ENCODE data around the gene RAB11FIP3. TPM values are rescaled to one million over a fixed set of nuclear protein-coding genes. Genes with fewer than 3 reads are reported as not detected.
"Not testable (repeated sequence)": the region's sequence is repeated elsewhere in the genome, so short reads cannot be mapped to it uniquely, and the experiment has no call there.

The RAB11FIP3 gene
- total RNA-seq, 3 donors from 2014 or later, result 22.0 to 44.6 (median 24.5) TPM

DNA sequence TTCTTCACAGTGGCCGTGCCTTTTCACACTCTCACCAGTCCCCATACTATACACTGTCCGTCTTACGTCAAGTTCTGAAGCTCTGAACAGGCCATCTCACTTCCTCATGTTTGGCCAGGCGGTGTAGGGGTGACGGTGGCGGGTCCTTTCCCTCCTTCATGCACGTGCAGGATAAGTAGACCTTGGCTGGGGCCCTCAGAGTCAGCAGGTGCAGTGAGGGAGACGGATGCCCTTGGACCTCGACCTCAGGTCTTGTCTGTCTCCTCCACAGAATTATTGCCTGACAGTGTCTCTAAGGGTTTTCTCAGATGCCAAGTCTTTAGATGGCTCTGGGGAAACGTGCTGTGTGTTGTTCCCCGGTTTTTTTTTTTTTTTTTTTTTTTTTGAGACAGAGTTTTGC is 37.6 kb downstream of the RAB11FIP3 start:
- H3K4me3 ChIP-seq, result no peak overlapping the region
- TF ChIP-seq POLR2A (IDR thresholded peaks at IDR 0.05) (no peak), POLR2AphosphoS5 (IDR thresholded peaks at IDR 0.05) (no peak)
- TF ChIP-seq, protein P1, sequence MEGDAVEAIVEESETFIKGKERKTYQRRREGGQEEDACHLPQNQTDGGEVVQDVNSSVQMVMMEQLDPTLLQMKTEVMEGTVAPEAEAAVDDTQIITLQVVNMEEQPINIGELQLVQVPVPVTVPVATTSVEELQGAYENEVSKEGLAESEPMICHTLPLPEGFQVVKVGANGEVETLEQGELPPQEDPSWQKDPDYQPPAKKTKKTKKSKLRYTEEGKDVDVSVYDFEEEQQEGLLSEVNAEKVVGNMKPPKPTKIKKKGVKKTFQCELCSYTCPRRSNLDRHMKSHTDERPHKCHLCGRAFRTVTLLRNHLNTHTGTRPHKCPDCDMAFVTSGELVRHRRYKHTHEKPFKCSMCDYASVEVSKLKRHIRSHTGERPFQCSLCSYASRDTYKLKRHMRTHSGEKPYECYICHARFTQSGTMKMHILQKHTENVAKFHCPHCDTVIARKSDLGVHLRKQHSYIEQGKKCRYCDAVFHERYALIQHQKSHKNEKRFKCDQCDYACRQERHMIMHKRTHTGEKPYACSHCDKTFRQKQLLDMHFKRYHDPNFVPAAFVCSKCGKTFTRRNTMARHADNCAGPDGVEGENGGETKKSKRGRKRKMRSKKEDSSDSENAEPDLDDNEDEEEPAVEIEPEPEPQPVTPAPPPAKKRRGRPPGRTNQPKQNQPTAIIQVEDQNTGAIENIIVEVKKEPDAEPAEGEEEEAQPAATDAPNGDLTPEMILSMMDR (IDR thresholded peaks at IDR 0.05), result no peak
- intact Hi-C loops (cut with DNase I; ENCODE audit: low total_unique reads), result no loop called here
- H3K9me3 ChIP-seq, result no peaks in the 10 kb centered on the region
- DNase-seq (ENCODE audit: low spot score in 2 of 2), result no peak
- no peak overlapping the region for H3K27ac ChIP-seq
- H3K36me3 ChIP-seq, result no peaks in the 10 kb centered on the region
- H3K4me1 ChIP-seq, result no peaks in the 10 kb centered on the region
- H3K27me3 ChIP-seq, result no peaks in the 10 kb centered on the region

DNA sequence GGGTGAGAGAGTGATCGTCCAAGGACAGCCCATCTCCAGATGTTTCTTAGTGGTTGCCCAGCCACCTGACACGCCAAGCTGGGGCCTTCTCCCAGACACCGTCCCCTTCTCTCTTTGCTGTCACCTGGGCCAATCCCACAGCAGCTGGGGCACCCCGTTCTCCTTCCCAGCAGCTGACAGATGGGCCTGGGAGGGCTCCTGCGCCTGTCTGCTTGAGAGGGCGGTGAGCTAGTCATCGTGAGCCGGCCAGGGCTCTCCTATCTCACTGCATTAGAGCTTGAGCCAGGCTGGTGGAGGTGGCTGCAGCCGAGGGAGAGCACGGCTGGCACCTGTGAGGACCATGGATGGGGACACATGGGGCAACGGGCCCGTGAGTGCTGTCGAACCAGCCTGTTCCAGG is 41.2 kb downstream of the RAB11FIP3 start:
- TF ChIP-seq POLR2AphosphoS5 (IDR thresholded peaks at IDR 0.05) (no peak), POLR2A (IDR thresholded peaks at IDR 0.05) (no peak)
- TF ChIP-seq, protein P1 (IDR thresholded peaks at IDR 0.05), result no peak
- H3K36me3 ChIP-seq, result no peaks in the 10 kb centered on the region
- DNase-seq (ENCODE audit: low spot score in 2 of 2), result no peak
- intact Hi-C loops (cut with DNase I; ENCODE audit: low total_unique reads), result no loop called here
- no peaks in the 10 kb centered on the region for H3K9me3 ChIP-seq
- H3K4me3 ChIP-seq, result no peak overlapping the region
- no peaks in the 10 kb centered on the region for H3K27me3 ChIP-seq
- H3K27ac ChIP-seq, result no peak overlapping the region
- no peaks in the 10 kb centered on the region for H3K4me1 ChIP-seq

DNA sequence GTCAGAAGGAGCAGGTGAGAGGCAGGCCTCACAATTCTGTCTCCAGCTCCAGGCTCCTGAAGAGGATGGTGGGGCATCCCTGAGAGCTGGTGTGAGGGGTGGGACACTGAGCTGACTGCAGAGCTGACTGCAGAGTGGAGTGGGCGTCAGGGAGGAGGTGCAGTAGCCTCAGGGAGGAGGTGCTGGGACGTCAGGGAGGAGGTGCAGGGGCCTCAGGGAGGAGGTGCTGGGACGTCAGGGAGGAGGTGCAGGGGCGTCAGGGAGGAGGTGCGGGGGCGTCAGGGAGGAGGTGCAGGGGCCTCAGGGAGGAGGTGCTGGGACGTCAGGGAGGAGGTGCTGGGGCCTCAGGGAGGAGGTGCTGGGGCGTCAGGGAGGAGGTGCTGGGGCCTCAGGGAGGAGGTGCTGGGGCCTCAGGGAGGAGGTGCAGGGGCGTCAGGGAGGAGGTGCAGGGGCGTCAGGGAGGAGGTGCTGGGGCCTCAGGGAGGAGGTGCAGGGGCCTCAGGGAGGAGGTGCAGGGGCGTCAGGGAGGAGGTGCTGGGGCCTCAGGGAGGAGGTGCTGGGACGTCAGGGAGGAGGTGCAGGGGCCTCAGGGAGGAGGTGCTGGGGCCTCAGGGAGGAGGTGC is 41.9 kb downstream of the RAB11FIP3 start:
- H3K27ac ChIP-seq; H3K27me3 ChIP-seq; H3K36me3 ChIP-seq; H3K4me3 ChIP-seq; DNase-seq (ENCODE audit: low spot score in 2 of 2); intact Hi-C loops (cut with DNase I; ENCODE audit: low total_unique reads); H3K4me1 ChIP-seq; H3K9me3 ChIP-seq: not testable (repeated sequence)

DNA sequence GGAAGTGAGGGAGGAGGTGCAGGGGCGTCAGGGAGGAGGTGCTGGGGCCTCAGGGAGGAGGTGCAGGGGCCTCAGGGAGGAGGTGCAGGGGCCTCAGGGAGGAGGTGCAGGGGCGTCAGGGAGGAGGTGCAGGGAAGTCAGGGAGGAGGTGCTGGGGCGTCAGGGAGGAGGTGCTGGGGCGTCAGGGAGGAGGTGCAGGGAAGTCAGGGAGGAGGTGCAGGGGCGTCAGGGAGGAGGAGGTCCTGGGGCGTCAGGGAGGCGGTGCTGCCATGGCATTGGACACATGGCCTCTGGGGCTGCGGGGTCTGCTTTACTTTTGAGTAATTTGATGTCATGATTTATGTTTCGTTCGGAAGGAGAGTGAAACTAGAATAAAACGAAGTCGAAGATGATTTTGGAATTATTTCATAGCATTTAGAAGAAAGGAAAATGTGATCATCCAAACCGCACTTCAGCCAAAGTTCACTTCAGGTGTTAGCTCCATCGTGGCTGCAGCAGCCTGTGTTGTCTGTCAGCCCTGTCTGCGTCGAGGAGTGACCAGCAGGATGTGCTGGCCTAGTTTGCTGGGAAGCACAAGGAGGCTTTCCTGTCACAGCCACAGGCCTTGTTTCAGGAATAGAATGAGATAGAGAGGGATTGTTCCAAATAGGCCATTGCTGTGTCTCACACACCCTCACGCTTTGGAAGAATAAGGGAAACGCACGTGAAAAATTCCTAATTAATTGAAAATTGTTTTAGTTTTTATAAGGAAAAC is 42.8 kb downstream of the RAB11FIP3 start:
- no peaks in the 10 kb centered on the region for H3K27me3 ChIP-seq
- H3K4me1 ChIP-seq, result no peaks in the 10 kb centered on the region
- DNase-seq (ENCODE audit: low spot score in 2 of 2), result no peak
- intact Hi-C loops (cut with DNase I; ENCODE audit: low total_unique reads), result no loop called here
- H3K4me3 ChIP-seq, result no peak overlapping the region
- no peaks in the 10 kb centered on the region for H3K9me3 ChIP-seq
- TF ChIP-seq POLR2AphosphoS5 (IDR thresholded peaks at IDR 0.05), result no peak
- TF ChIP-seq, protein P1 (IDR thresholded peaks at IDR 0.05), result no peak
- no peak for TF ChIP-seq POLR2A (IDR thresholded peaks at IDR 0.05)
- H3K36me3 ChIP-seq, result no peaks in the 10 kb centered on the region
- no peak overlapping the region for H3K27ac ChIP-seq

DNA sequence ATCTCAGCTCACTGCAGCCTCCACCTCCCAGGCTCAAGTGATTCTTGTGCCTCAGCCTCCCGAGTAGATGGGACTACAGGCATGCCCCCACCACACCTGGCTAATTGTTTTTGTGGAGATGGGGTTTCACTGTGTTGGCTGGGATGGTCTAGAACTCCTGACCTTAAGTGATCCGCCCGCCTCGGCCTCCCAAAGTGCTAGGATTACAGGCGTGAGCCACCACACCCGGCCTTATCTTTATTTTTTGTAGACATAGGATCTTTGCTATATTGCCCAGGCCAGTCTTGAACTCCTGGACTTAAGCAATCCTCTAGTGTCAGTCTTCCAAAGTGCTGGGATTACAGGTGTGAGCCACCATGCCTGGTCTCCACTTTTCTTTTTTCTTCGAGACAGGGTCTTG is 44.0 kb downstream of the RAB11FIP3 start:
- H3K27me3 ChIP-seq; intact Hi-C loops (cut with DNase I; ENCODE audit: low total_unique reads); H3K36me3 ChIP-seq; H3K27ac ChIP-seq; H3K9me3 ChIP-seq; DNase-seq (ENCODE audit: low spot score in 2 of 2); H3K4me3 ChIP-seq; H3K4me1 ChIP-seq: not testable (repeated sequence)

DNA sequence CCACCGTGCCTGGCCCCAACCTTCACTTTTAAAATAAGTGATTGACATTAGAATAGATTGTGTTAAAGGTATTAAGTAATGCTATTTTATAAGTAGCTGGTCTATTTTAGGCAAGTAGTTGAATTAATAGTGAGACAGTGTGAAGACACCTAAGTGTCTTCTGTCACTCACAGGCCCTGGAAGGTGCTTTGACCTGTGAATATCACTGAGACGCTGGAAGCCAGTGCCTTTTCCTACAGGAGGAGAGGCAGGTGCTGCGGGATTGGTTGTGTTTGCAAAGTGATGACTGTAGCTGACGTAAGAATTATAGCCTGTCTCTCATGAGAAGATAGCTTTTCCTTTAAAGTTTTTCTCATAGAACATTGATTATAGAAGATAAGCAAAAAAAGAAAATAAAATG is 45.0 kb downstream of the RAB11FIP3 start:
- intact Hi-C loops (cut with DNase I; ENCODE audit: low total_unique reads), result no loop called here
- Histone ChIP-seq H3K36me3 (no peaks in the 10 kb centered on the region), H3K9me3 (no peaks in the 10 kb centered on the region), H3K4me1 (no peaks in the 10 kb centered on the region), H3K27me3 (no peaks in the 10 kb centered on the region), H3K4me3 (no peak overlapping the region), H3K27ac (no peak overlapping the region)
- no peak for DNase-seq (ENCODE audit: low spot score in 2 of 2)
- TF ChIP-seq, protein P1 (IDR thresholded peaks at IDR 0.05), result no peak
- TF ChIP-seq POLR2AphosphoS5 (IDR thresholded peaks at IDR 0.05) (no peak), POLR2A (IDR thresholded peaks at IDR 0.05) (no peak)

Measured in breast epithelium (tissue), 4 donors.